Stimulated activated naive CD4-positive, alpha-beta T cell (primary cell): ENCODE data around the gene PRKAR1B.
"Not testable (repeated sequence)": the region's sequence is repeated elsewhere in the genome, so short reads cannot be mapped to it uniquely, and the experiment has no call there.

Experiments
- DNase-seq, 6 experiments: peaks; one replicate each; lab custom pipeline; 2025; lab: John Stamatoyannopoulos, UW

PRKAR1B gene

GRCh38 chr7:556837-557557 lies 170.1 kb downstream of the PRKAR1B start:
- no peak for DNase-seq

- DNase-seq: no peak
Measured at GRCh38 chr7:556291-556826, 170.7 kb downstream of the PRKAR1B start.

DNA sequence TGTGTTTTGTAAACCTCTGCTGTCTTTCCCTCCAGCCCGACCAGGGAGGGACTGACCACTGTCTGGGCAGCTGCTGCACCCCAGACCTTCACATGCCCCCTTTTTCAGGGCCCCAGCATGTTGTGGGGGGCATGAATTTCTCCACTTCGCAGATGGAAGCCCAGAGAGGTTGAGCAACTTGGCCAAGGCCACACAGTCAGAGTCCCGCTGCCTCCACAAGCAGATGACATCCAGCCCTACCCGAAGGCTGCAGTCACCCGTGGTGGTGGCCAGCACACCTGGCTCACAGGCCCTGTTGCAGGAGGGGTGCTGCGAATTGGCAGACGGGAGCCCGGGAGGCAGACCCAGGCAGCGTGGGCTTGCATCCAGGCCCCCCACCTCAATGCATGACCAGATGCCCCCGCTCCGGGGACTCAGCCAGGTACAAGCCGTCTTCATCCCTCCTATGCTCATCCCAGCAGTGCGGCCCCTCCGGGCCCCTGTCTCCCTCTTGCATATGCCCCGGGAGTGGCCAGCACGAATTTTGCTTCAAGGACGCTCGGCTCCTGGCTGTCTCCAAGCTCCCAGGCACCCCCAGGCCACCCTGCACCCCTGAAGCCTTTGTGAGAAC lies 171.4 kb downstream of the PRKAR1B start:
- no peak for DNase-seq

DNA sequence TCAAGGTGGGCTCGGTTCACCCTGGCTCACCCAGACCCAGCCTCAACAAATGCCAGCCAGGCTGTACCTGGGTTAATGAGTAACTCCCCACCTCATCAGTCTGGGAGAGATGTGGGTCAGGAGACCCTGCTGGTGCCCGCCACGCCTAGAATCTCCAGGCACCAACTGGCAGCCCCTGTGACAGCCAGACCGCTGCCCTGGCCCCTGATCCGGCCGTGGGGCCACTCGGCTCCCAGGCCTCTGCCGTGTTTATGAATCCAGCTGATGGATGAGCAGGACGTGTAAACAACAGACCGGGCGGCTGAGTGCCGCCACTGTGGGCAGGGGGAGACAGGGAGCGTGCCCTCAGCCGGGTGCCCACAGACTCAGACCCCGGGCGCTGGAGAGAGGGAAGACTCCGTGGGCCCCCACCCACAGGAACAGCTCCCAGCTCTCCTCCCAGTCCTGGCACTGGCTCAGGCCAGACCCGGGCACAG lies 173.4 kb downstream of the PRKAR1B start:
- no peak for DNase-seq

- DNase-seq: no peak
Measured at GRCh38 chr7:552868-553635, 174.0 kb downstream of the PRKAR1B start.

- DNase-seq: not testable (repeated sequence)
Measured at GRCh38 chr7:552151-552867, 174.8 kb downstream of the PRKAR1B start.

GRCh38 chr7:551615-551970 lies 175.5 kb downstream of the PRKAR1B start:
- not testable (repeated sequence) for DNase-seq

DNA sequence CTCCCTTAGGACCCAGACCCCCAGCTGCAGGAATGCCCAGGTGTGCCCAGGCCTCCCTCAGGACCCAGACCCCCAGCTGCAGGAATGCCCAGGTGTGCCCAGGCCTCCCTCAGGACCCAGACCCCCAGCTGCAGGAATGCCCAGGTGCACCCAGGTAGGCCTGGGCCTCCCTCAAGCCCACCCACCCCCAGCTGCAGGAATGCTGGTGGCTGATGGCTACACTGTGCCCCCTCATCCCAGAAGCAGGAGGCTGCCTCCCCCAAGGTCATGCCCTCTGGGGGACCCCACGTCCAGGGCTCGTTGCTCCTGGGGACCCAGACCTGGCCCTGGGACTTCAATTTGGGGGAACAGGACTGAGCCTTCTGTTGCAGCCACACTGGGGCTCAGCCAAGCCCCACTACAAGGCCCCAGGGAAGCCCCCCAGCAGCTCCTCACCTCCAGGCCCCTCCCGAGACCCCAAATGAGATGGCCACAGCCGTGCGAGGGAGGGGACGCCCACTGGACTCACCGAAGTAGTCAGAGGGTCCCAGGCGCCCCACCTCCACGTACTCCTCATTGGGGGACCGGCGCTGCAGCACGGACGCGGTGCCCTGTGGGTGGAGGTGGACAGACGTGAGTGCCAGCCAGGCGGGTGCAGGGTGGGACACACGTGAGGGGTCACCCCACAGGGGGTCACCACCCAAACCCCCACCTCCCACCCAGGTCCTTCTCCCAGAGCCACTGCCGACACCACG lies 176.0 kb downstream of the PRKAR1B start:
- DNase-seq: no peak

GRCh38 chr7:549891-550625 lies 177.0 kb downstream of the PRKAR1B start:
- DNase-seq: no peak

- DNase-seq: no peak
Measured at GRCh38 chr7:549066-549890, 177.8 kb downstream of the PRKAR1B start.

DNA sequence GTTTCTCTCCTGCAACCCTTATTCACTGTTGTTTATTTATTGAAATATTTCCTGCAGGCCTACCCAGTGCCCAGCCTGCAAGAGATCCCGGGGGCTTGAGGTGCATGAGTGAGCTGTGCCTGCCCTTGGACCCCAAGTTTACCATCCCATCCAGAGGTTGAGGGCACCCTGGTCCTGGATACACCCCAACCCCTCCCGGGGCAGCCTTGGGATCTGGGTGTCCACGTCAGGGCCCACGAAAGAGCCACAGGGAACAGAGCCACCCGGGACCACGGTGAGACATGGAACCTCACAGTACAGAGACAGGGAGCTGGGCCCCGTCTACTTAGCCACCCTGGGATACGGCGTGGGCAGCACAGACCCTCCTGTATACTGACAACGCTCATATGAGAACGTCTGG lies 178.7 kb downstream of the PRKAR1B start:
- DNase-seq: no peak

- no peak for DNase-seq
Measured at GRCh38 chr7:545470-545869, 181.6 kb downstream of the PRKAR1B start.

- DNase-seq: no peak
Measured at GRCh38 chr7:544338-545221, 182.5 kb downstream of the PRKAR1B start.

GRCh38 chr7:543501-544337 lies 183.4 kb downstream of the PRKAR1B start:
- no peak for DNase-seq

DNA sequence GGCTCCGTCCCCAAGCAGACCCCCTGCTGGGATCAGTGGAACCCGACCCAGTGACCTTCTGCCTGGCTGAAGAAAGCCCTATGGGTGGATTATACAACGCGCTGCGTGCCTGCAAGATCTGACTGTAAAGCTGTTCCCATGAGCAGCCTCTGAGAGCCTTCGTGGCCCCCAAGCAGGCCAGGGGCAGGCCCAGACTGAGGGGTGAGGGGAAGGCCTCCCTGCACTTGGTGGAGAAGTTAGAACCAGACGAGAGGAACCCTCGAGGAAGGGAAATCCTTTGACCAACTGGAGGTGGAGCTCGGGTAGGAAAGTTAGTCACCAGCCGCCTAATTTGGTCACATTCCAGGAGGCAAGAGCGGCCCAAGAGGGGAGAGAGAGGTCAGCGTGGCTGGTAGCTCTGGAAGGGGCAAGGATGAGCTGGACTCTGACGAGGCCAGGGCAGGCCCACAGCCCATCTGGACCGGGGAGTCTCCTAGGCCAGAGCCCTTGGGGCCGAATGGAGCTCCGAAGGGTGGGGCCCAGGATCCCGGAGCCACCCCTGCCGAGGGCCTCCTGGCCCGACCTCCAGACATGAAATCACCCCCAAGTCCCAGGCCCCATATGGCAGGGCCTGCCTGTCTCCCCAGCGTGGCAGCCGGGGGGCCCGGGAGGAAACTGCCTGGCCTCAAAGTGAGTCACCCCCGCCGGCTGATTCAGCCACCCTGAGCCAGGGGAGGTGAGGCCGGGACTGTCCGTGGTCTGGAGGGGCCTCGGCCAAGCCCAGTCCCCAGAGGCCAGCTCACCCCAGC lies 184.2 kb downstream of the PRKAR1B start:
- no peak for DNase-seq

GRCh38 chr7:542131-542712 lies 184.9 kb downstream of the PRKAR1B start:
- no peak for DNase-seq

DNA sequence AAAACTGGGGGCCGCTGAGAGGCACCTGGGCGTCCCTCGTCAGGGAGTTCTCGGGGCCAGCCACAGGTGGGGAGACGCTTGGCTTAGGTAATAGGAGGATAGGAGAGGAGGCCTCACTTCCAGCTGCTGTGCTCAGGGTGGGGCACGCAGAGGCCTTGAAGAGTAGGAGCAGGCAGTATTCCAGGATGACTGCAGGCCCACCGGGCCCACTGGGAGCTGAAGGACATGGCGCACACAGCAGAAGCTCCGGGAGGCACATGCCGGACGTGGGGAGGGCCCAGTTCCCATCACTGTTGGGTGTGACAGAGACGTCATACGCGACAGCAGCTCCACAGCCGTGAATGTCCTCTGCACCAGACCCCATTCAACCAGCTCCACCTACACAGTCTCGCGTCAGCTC lies 185.4 kb downstream of the PRKAR1B start:
- no peak for DNase-seq
